HG02623 (cell line): ENCODE results near the gene YARS1.
"Not testable (repeated sequence)": the region's sequence is repeated elsewhere in the genome, so short reads cannot be mapped to it uniquely, and the experiment has no call there.

Source experiments
- ATAC-seq: cut with Tn5 transposase; IDR thresholded peaks from one replicate; pipeline ENCODE4 v1.9.1; 2021; ENCODE audit warnings: moderate library complexity; ENCODE audit not compliant: unreplicated experiment

The YARS1 gene

GRCh38 chr1:32817815-32818786 lies 943 bp upstream of the YARS1 start:
- ATAC-seq, result peak; percentile 15

DNA sequence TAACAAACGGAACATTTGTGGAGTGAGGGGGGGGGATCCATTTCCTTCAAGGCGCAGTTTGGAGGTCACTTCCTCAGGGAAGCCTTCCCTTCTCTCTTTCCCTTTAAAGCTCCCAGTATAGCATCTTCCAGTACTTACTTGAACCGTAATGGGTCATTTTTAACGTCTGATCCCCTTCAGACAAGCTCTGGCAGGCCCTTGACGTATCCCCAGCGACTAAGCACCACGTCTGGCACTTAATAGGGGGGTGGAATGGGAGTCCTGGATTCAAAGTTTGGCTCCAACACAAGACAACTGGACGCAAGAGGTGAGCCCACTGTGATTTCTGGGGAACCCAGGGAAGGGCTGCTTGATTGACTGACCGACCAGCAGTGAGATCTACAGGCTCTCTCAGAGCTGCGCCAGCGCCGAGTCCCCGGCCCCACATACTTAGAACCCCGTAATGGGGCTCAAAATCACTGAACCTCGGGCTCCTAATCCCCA lies 441 bp downstream of the YARS1 start:
- no peak for ATAC-seq

DNA sequence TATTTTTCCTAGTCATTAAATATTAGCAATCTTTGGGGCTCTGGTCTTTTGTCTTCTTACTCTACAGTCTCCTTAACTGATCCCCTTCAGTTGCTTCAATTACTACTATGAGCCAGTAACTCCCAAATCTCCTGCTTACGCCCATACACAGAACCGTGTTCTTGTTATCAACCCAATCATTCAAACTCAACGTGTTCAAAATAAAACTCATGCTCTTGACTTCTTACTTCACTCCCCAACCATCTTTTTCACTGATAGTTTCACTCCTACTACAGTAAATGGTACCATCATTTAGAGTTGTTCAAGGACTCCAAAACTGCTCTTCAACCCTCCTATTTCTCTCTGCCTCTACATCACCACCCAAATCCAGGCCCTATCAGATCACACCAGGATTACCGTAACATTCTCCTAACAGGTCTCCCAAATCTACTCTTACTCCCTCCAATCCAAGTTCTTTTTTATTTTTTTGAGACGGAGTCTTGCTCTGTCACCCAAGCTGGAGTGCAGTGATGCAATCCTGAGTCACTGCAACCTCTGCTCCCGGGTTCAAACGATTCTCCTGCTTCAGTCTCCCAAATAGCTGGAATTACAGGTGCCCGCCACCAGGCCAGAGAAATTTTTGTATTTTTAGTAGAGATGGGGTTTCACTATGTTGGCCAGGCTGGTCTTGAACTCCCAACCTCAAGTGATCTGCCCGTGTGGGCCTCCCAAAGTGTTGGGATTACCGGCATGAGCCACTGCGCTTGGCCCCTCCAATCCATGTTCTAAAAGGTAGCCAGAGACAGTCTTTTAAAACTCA lies 3.0 kb downstream of the YARS1 start:
- no peak for ATAC-seq

- no peak for ATAC-seq
These were observed 5.2 kb downstream of the YARS1 start for GRCh38 chr1:32811917-32812316.

DNA sequence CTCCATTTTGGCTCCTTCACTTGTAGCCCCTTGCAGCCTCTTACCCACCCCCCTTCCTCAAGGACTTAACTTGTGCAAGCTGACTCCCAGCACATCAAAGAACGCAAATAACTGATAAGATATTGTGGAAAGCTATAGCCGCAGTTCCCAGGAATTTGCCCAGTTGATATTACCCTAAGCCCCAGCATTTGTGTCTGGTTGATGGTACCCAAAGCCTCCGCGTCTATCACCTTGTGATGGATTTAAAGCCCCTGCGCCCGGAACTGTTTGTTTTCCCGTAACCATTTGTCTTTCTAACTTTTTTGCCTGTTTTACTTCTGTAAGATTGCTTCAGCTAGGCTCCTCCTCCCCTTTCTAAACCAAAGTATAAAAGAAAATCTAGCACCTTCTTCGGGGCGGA lies 5.9 kb downstream of the YARS1 start:
- ATAC-seq, result no peak

GRCh38 chr1:32810358-32810757 lies 6.8 kb downstream of the YARS1 start:
- ATAC-seq, result no peak

DNA sequence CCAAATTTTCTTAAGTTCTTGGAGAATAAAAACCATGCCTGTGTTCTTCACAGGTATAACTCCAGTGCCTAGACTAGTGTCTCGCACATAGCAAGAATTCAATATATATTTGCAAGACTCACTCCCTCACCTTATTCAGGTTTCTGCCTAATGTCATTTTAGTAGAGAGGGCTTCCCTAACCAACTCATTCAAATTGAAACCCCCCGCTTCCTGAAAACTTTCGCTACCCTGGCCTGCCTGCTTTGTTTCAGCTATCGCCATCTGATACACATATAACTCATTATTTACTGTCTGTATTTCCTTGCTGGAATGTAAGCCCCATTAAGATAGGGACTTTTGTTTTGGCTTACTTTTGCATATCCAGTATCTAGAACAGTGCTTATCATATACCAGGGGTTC lies 8.6 kb downstream of the YARS1 start:
- ATAC-seq, result no peak

- ATAC-seq, result no peak
These were observed 10.1 kb downstream of the YARS1 start for GRCh38 chr1:32806910-32807523.

- ATAC-seq, result no peak
These were observed 10.9 kb downstream of the YARS1 start for GRCh38 chr1:32806290-32806689.

DNA sequence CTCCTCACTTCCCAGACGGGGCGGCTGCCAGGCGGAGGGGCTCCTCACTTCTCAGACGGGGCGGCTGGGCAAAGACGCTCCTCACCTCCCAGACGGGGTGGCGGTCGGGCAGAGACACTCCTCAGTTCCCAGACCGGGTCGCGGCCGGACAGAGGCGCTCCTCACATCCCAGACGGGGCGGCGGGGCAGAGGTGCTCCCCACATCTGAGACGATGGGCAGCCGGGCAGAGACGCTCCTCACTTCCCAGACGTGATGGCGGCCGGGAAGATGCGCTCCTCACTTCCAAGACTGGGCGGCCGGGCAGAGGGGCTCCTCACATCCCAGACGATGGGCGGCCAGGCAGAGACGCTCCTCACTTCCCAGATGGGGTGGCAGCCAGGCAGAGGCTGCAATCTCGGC lies 12.7 kb downstream of the YARS1 start:
- ATAC-seq, result not testable (repeated sequence)

GRCh38 chr1:32801096-32801715 lies 16.0 kb downstream of the YARS1 start:
- no peak for ATAC-seq

GRCh38 chr1:32798679-32799416 lies 18.3 kb downstream of the YARS1 start:
- no peak for ATAC-seq

DNA sequence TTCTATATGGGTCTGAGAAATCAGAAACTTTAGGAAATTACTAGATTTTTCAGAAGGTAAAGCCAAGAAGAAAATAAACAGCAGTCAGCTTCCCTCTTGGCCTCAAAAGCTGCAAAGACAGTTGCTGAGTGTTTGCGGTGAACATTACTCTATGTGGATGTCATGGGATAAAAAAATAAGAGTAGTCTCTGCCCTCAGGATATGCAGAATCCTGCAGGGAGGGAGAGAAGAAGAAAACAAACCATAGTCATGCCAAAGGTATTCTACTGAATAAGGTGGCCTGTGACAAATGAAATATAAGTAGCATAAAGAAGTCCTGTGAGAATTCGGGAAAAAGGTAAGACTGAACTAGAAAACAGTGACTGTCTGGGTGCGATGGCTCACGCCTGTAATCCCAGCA lies 19.0 kb downstream of the YARS1 start:
- no peak for ATAC-seq

- ATAC-seq, result no peak
These were observed 19.7 kb downstream of the YARS1 start for GRCh38 chr1:32797456-32797855.

GRCh38 chr1:32795763-32796162 lies 21.4 kb downstream of the YARS1 start:
- not testable (repeated sequence) for ATAC-seq

DNA sequence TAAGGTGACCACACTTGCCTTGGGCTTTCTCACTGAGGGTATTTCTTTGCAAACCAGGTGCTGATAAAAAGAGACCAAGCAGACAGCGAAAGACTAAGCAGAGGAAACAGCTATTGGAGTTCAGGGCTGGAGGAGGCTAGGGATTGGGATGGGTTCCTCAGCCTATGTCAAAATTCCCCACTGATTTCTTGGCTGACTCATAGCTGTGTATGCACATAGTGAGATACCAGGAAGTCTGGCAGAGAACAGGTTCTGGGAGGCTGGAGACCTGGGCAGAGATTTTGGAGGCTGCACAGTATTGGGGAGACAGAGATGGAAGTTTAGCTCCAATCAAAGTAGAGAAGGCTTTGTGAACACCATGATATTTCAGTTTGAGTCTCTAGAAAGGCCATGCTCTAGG lies 25.3 kb downstream of the YARS1 start:
- no peak for ATAC-seq

DNA sequence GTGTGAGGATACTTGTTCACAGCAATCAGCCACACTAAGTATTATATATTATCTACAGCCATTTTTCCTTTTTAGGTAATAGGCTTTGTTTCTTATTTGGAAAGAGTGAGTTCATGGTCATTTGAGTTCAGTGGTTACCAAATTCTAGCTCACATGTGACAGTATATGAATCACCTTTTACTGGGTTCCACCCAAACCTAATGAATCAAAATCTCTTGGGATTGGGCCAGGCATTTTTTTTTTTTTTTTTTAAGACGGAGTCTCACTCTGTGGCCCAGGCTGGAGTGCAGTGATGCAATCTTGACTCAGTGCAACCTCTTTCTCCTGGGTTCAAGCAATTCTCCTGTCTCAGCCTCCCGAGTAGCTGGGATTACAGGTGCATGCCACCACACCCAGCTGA lies 27.8 kb downstream of the YARS1 start:
- ATAC-seq, result not testable (repeated sequence)

DNA sequence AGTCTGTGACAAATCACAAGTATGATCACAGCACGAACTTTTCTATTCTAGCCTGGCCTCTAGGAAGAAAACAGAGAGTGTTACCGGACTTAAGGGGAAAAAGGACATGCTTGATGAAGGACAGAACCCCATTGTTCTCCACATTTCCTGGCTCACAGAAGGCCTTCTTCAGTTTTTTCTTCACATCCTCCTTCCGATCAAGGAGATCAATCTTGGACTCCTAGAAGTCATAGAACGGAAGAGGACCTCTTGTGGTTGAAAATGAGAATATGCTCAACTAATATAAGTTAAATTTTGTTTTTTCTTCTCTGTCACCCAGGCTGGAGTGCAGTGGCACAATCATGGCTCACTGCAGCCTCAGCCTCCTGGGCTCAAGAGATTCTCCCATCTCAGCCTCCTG lies 30.3 kb downstream of the YARS1 start:
- no peak for ATAC-seq

DNA sequence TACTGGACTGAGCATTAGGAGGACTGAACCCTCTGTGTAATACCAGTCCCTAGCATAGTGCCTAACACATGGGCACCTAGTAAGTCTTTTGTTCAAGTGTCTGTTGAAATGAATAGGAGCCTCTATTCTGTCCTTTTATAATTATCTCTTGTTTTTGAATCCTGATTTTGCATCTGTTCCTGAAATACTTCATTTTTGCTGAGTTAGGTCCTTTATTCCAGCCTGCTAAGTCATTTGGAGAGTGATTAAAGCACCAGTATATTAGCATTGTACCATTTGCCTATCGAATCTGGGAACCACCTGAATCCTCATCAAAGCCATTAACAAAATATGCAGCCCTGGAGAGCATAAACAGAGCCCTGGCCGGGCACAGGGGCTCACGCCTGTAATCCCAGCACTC lies 32.3 kb downstream of the YARS1 start:
- no peak for ATAC-seq

DNA sequence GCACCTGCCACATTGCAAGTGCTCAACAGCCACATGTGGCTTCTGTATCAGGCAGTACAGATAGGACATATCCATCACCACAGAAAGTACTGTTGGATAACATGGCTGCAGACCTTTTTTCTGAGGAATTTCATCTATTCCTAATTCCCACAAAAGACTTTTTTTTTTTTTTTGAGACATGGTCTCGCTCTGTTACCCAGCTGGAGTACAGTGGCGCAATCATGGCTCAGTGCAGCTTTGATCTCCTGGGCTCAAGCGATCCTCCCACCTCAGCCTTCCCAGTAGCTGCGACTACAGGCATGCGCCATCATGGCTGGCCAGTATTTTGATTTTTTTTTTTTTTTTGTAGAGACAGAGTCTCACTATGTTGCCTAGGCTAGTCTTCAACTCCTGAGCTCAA lies 33.3 kb downstream of the YARS1 start:
- ATAC-seq, result no peak
